ENCODE data around the gene ERC1.

Gene ERC1

DNA sequence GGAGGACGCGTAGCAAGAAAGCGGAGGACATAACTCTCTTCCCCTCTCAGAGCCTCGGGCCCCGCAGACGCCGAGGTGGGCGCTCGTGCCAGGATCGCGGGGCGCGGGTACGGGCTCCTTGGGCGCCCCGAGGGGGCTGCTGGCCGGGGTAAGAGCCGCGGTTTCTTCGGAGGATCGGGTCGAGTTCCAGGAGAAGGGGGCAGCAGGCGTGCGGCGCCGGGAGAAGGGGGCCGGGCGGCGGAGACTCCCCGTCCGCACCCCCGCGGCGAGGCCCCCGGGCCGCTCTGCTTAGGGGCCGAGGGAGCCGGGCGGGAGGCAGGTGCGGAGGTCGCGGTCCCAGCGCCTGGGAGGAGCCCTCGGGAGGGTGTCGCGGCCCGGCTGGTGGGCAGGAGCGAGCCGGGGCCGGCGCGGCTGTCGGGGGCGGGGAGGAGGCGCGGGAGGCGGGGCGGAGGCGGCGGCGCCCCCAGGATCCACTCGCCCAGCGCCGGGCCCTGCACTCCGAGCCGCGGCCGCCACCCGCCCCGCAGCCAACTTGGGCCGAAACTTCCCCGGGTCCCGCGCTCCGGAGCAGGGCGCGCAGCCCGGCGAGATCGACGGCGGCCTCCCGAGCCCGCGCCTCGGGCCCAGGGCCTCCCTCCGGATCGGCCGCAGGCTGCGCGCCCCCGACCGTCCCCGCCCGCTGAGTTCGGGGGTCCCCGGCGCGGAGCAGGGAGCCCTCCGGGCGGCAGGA, 539.0 kb downstream of the ERC1 start:
- DNase-seq: no peak
- Histone ChIP-seq H3K4me3 (ENCODE audit: control insufficient read depth in 1 of 7, extremely low read depth in 1 of 7, insufficient read depth in 4 of 7, low read depth in 2 of 7, low read length in 6 of 7) (peak overlapping the region in 5 of 7 experiments; percentile 23 to 59 (median 44)), H3K9me3 (ENCODE audit: control extremely low read depth in 1 of 5, control insufficient read depth in 4 of 5, insufficient read depth in 2 of 5, low read depth in 1 of 5, low read length in 4 of 5) (no peaks in the 10 kb centered on the region), H3K36me3 (ENCODE audit: control insufficient read depth in 4 of 4, insufficient read depth in 4 of 4, low read length in 3 of 4) (no peaks in the 10 kb centered on the region), H3K27me3 (replicated peaks in 2 of 5; ENCODE audit: control insufficient read depth in 4 of 5, insufficient read depth in 5 of 5, low read length in 4 of 5) (peaks cover 4 to 93% (median 37%) of the 10 kb centered on the region in 5 experiments), H3K27ac (ENCODE audit: insufficient read depth in 1 of 2, low read depth in 1 of 2, low read length in 2 of 2, poor library complexity in 1 of 2, severe bottlenecking in 2 of 2) (no peak overlapping the region), H3K4me1 (ENCODE audit: control extremely low read depth in 1 of 4, control insufficient read depth in 4 of 4, insufficient read depth in 4 of 4, low read length in 3 of 4) (peaks cover 4 to 36% (median 35%) of the 10 kb centered on the region in 4 experiments)
- POLR2A ChIA-PET: no interaction called here
- under 1% methylated on average over 79 of the region's 101 CpGs for WGBS (ENCODE audit: insufficient coverage)
- CTCF ChIA-PET: no interaction called here

GRCh38 chr12:1530592-1531152, 539.6 kb downstream of the ERC1 start:
- ChIA-PET CTCF (interaction anchor here (1.1 to 1.2 kb wide), 2 partner anchors 13 to 53 kb away, joined by 3 read pairs; no protein-coding TSS in a partner anchor), POLR2A (no interaction called here)
- H3K4me3 ChIP-seq (ENCODE audit: control insufficient read depth in 1 of 7, extremely low read depth in 1 of 7, insufficient read depth in 4 of 7, low read depth in 2 of 7, low read length in 6 of 7): peak overlapping the region in 5 of 7 experiments; percentile 23 to 62 (median 48)
- WGBS (ENCODE audit: insufficient coverage): under 1% methylated on average over 91 of the region's 99 CpGs
- H3K4me1 ChIP-seq (ENCODE audit: control extremely low read depth in 1 of 4, control insufficient read depth in 4 of 4, insufficient read depth in 4 of 4, low read length in 3 of 4): peaks cover 4 to 40% (median 35%) of the 10 kb centered on the region in 4 experiments
- DNase-seq: no peak
- peaks cover 3 to 93% (median 37%) of the 10 kb centered on the region in 5 experiments for H3K27me3 ChIP-seq (replicated peaks in 2 of 5; ENCODE audit: control insufficient read depth in 4 of 5, insufficient read depth in 5 of 5, low read length in 4 of 5)
- no peak overlapping the region for H3K27ac ChIP-seq (ENCODE audit: insufficient read depth in 1 of 2, low read depth in 1 of 2, low read length in 2 of 2, poor library complexity in 1 of 2, severe bottlenecking in 2 of 2)
- H3K9me3 ChIP-seq (ENCODE audit: control extremely low read depth in 1 of 5, control insufficient read depth in 4 of 5, insufficient read depth in 2 of 5, low read depth in 1 of 5, low read length in 4 of 5): no peaks in the 10 kb centered on the region
- no peaks in the 10 kb centered on the region for H3K36me3 ChIP-seq (ENCODE audit: control insufficient read depth in 4 of 4, insufficient read depth in 4 of 4, low read length in 3 of 4)

DNA sequence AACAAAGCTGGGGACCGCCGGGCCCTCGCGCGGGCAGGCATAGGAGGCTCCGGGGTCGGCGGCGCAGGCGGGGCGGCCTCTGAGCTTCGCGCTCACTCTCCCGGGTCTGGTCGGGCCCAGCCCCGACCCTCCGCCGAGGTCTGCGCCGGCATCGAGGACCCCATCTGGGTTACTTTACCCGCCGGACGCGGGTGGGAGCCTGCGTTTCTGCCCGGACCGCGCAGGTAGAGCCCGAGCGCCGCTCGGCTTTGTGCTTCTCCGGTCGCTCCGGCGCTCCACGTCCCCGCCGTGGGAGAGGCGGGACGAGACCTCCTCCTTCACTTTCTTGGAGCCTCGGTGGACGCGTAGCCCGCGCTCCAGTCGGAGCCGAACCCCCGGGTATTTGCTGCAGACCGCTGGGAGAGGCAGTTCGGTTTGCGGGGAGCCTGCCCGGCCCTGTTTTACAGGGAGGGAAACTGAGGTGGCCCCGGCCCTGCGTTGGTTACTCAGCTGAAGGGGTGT, 540.2 kb downstream of the ERC1 start:
- Histone ChIP-seq H3K27ac (ENCODE audit: insufficient read depth in 1 of 2, low read depth in 1 of 2, low read length in 2 of 2, poor library complexity in 1 of 2, severe bottlenecking in 2 of 2) (no peak overlapping the region), H3K27me3 (replicated peaks in 2 of 5; ENCODE audit: control insufficient read depth in 4 of 5, insufficient read depth in 5 of 5, low read length in 4 of 5) (peaks cover 3 to 94% (median 34%) of the 10 kb centered on the region in 5 experiments), H3K4me1 (ENCODE audit: control extremely low read depth in 1 of 4, control insufficient read depth in 4 of 4, insufficient read depth in 4 of 4, low read length in 3 of 4) (peaks cover 4 to 40% (median 35%) of the 10 kb centered on the region in 4 experiments), H3K36me3 (ENCODE audit: control insufficient read depth in 4 of 4, insufficient read depth in 4 of 4, low read length in 3 of 4) (no peaks in the 10 kb centered on the region), H3K9me3 (ENCODE audit: control extremely low read depth in 1 of 5, control insufficient read depth in 4 of 5, insufficient read depth in 2 of 5, low read depth in 1 of 5, low read length in 4 of 5) (no peaks in the 10 kb centered on the region), H3K4me3 (ENCODE audit: control insufficient read depth in 1 of 7, extremely low read depth in 1 of 7, insufficient read depth in 4 of 7, low read depth in 2 of 7, low read length in 6 of 7) (peak overlapping the region in 6 of 7 experiments; percentile 23 to 62 (median 40))
- ChIA-PET POLR2A (no interaction called here), CTCF (interaction anchor here (1.1 to 1.2 kb wide), 2 partner anchors 14 to 52 kb away, joined by 3 read pairs; no protein-coding TSS in a partner anchor)
- DNase-seq: no peak
- WGBS (ENCODE audit: insufficient coverage): 1% methylated on average over 52 of the region's 56 CpGs

GRCh38 chr12:1531654-1532374, 540.8 kb downstream of the ERC1 start:
- H3K4me1 ChIP-seq (ENCODE audit: control extremely low read depth in 1 of 4, control insufficient read depth in 4 of 4, insufficient read depth in 4 of 4, low read length in 3 of 4): peaks cover 4 to 40% (median 35%) of the 10 kb centered on the region in 4 experiments
- H3K9me3 ChIP-seq (ENCODE audit: control extremely low read depth in 1 of 5, control insufficient read depth in 4 of 5, insufficient read depth in 2 of 5, low read depth in 1 of 5, low read length in 4 of 5): no peaks in the 10 kb centered on the region
- H3K36me3 ChIP-seq (ENCODE audit: control insufficient read depth in 4 of 4, insufficient read depth in 4 of 4, low read length in 3 of 4): no peaks in the 10 kb centered on the region
- 48% methylated on average over 21 of the region's 26 CpGs for WGBS (ENCODE audit: insufficient coverage)
- peaks cover 3 to 95% (median 34%) of the 10 kb centered on the region in 5 experiments for H3K27me3 ChIP-seq (replicated peaks in 2 of 5; ENCODE audit: control insufficient read depth in 4 of 5, insufficient read depth in 5 of 5, low read length in 4 of 5)
- peak overlapping the region in 3 of 7 experiments; percentile 38 to 62 (median 48) for H3K4me3 ChIP-seq (ENCODE audit: control insufficient read depth in 1 of 7, extremely low read depth in 1 of 7, insufficient read depth in 4 of 7, low read depth in 2 of 7, low read length in 6 of 7)
- H3K27ac ChIP-seq (ENCODE audit: insufficient read depth in 1 of 2, low read depth in 1 of 2, low read length in 2 of 2, poor library complexity in 1 of 2, severe bottlenecking in 2 of 2): no peak overlapping the region
- ChIA-PET CTCF (interaction anchor here (1.1 to 1.2 kb wide), 2 partner anchors 14 to 52 kb away, joined by 3 read pairs; no protein-coding TSS in a partner anchor), POLR2A (no interaction called here)
- no peak for DNase-seq

DNA sequence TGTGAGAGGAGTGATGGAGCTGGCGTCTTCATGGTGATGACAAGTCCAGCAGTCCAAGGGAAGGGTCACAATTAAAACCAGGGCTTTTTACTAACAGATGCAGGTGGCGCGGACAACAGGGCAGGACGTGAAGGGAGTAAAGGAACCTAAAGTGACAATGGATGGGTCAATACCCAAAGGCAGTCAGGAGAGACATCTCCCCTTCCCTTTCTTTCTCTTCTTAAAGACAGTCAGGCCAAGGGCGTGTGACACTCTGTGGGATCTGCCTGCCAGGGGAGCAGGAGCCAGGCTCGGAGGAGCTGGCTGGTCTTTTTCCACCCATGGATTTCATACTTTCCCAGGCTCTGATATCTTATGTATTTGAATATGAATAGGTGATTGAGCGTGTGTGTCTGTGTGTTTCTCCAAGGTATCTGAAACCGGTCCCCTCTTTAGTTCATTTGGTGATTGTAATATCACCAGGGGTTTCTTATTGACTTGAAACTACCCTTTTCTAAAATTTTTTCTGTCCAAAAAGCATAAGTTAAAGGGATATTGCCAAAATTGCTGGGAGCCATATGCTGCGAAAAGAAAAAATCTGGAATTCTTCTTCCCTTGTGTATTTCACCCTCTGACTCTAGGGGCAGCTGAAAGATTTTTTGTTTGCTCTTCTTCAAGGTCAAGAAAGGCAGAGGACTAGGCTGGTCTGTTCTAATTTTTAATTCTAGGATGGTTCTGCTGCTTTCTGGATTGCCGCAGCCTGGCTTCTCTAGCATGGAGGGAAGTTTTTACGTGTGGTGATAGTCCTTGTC, 541.5 kb downstream of the ERC1 start:
- CTCF ChIA-PET: interaction anchor here (1.2 to 1.4 kb wide), 4 partner anchors 13 to 71 kb away, joined by 3 to 6 read pairs (median 4); no protein-coding TSS in a partner anchor
- H3K4me1 ChIP-seq (ENCODE audit: control extremely low read depth in 1 of 4, control insufficient read depth in 4 of 4, insufficient read depth in 4 of 4, low read length in 3 of 4): peaks cover 4 to 40% (median 35%) of the 10 kb centered on the region in 4 experiments

DNA sequence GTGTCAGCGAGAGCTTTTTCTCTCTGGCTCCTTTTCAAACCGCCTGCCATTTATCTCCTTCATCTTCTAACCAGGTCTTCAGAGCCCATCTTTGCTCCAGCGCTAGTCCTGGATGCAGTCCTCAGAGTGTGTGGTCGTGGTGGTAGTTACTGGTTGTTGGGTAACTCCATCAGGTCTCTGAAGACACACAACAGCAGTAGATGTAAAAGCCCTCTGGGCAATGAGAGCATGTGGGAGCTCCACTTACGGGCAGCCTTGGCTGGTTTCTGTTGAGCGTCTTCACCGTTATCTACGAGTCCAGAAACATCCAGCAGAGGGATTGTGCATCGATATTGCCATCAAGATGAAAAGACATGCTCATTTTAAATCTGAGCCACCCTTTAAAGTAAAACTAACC, 542.2 kb downstream of the ERC1 start:
- 19% methylated on average over 6 of the region's 9 CpGs for WGBS (ENCODE audit: insufficient coverage)
- H3K9me3 ChIP-seq (ENCODE audit: control extremely low read depth in 1 of 5, control insufficient read depth in 4 of 5, insufficient read depth in 2 of 5, low read depth in 1 of 5, low read length in 4 of 5): no peaks in the 10 kb centered on the region
- peak overlapping the region in 5 of 7 experiments; percentile 16 to 71 (median 48) for H3K4me3 ChIP-seq (ENCODE audit: control insufficient read depth in 1 of 7, extremely low read depth in 1 of 7, insufficient read depth in 4 of 7, low read depth in 2 of 7, low read length in 6 of 7)
- no peaks in the 10 kb centered on the region for H3K36me3 ChIP-seq (ENCODE audit: control insufficient read depth in 4 of 4, insufficient read depth in 4 of 4, low read length in 3 of 4)
- peaks cover 3 to 96% (median 33%) of the 10 kb centered on the region in 5 experiments for H3K27me3 ChIP-seq (replicated peaks in 2 of 5; ENCODE audit: control insufficient read depth in 4 of 5, insufficient read depth in 5 of 5, low read length in 4 of 5)
- H3K4me1 ChIP-seq (ENCODE audit: control extremely low read depth in 1 of 4, control insufficient read depth in 4 of 4, insufficient read depth in 4 of 4, low read length in 3 of 4): peaks cover 4 to 40% (median 35%) of the 10 kb centered on the region in 4 experiments
- ChIA-PET POLR2A (interaction anchor here (0.5 kb wide), 1 partner anchor 465 kb away, joined by 4 read pairs; no protein-coding TSS in a partner anchor), CTCF (interaction anchor here (1.2 to 1.4 kb wide), 4 partner anchors 12 to 70 kb away, joined by 3 to 6 read pairs (median 4); no protein-coding TSS in a partner anchor)
- peak; percentile 48 to 75 (median 66) for DNase-seq
- no peak overlapping the region for H3K27ac ChIP-seq (ENCODE audit: insufficient read depth in 1 of 2, low read depth in 1 of 2, low read length in 2 of 2, poor library complexity in 1 of 2, severe bottlenecking in 2 of 2)

More for the DNA sequence above, 541.5 kb downstream of the ERC1 start:
- Histone ChIP-seq H3K27ac (ENCODE audit: insufficient read depth in 1 of 2, low read depth in 1 of 2, low read length in 2 of 2, poor library complexity in 1 of 2, severe bottlenecking in 2 of 2) (no peak overlapping the region), H3K36me3 (ENCODE audit: control insufficient read depth in 4 of 4, insufficient read depth in 4 of 4, low read length in 3 of 4) (no peaks in the 10 kb centered on the region), H3K27me3 (replicated peaks in 2 of 5; ENCODE audit: control insufficient read depth in 4 of 5, insufficient read depth in 5 of 5, low read length in 4 of 5) (peaks cover 3 to 96% (median 35%) of the 10 kb centered on the region in 5 experiments), H3K9me3 (ENCODE audit: control extremely low read depth in 1 of 5, control insufficient read depth in 4 of 5, insufficient read depth in 2 of 5, low read depth in 1 of 5, low read length in 4 of 5) (no peaks in the 10 kb centered on the region), H3K4me3 (ENCODE audit: control insufficient read depth in 1 of 7, extremely low read depth in 1 of 7, insufficient read depth in 4 of 7, low read depth in 2 of 7, low read length in 6 of 7) (peak overlapping the region in 1 of 7 experiments; percentile 71)
- POLR2A ChIA-PET: no interaction called here
- WGBS (ENCODE audit: insufficient coverage): 75% methylated on average over 3 of the region's 11 CpGs
- no peak for DNase-seq

All from common myeloid progenitor, CD34-positive (primary cell).